ENCODE results near the gene DYNLT2B. TPM values are rescaled to one million over a fixed set of nuclear protein-coding genes. Genes with fewer than 3 reads are reported as not detected.

Gene DYNLT2B
- total RNA-seq, 4 donors from 2014 or later = 1.1 to 5.6 (median 3.5) TPM

GRCh38 chr3:196323691-196324090 lies 5.7 kb upstream of the DYNLT2B start:
- TF ChIP-seq CTCF (IDR thresholded peaks at IDR 0.05; ENCODE audit: low read depth) = no peak

- no peak for TF ChIP-seq CTCF (IDR thresholded peaks at IDR 0.05; ENCODE audit: low read depth)
Measured at GRCh38 chr3:196323016-196323415, 5.0 kb upstream of the DYNLT2B start.

GRCh38 chr3:196321162-196321561 lies 3.1 kb upstream of the DYNLT2B start:
- no peak for TF ChIP-seq CTCF (IDR thresholded peaks at IDR 0.05; ENCODE audit: low read depth)

- no peak for TF ChIP-seq CTCF (IDR thresholded peaks at IDR 0.05; ENCODE audit: low read depth)
Measured at GRCh38 chr3:196320137-196320536, 2.1 kb upstream of the DYNLT2B start.

GRCh38 chr3:196315821-196316220 lies 2.2 kb downstream of the DYNLT2B start:
- TF ChIP-seq CTCF (IDR thresholded peaks at IDR 0.05; ENCODE audit: low read depth) = no peak

- TF ChIP-seq CTCF (IDR thresholded peaks at IDR 0.05; ENCODE audit: low read depth) = no peak
Measured at GRCh38 chr3:196314597-196314996, 3.4 kb downstream of the DYNLT2B start.

GRCh38 chr3:196298521-196298920 lies 19.5 kb downstream of the DYNLT2B start:
- no peak for TF ChIP-seq CTCF (IDR thresholded peaks at IDR 0.05; ENCODE audit: low read depth)

Data from subcutaneous adipose tissue (tissue), 4 donors.